Neuronal stem cell (in vitro differentiated cells): ENCODE data around the gene CTNND2.
"Not testable (repeated sequence)": the region's sequence is repeated elsewhere in the genome, so short reads cannot be mapped to it uniquely, and the experiment has no call there.

Source experiments
- DNase-seq: peaks from one replicate; pipeline ENCODE4 v3.0.0-alpha.2; 2013; ENCODE audit warnings: low spot score
- H2AFZ ChIP-seq: one replicate; pipeline ENCODE4 v1.6.1; 2013; ENCODE audit warnings: mild to moderate bottlenecking, low read length, inconsistent platforms
- H2AK5ac ChIP-seq: 2 replicates; pipeline ENCODE4 v1.6.1; 2013; ENCODE audit warnings: low read depth, mild to moderate bottlenecking, inconsistent platforms, low read length, moderate library complexity, mixed read lengths
- H2BK120ac ChIP-seq: 2 replicates; pipeline ENCODE4 v1.6.1; 2013; ENCODE audit warnings: low read depth, mild to moderate bottlenecking, inconsistent platforms, low read length, moderate library complexity, mixed read lengths
- H2BK12ac ChIP-seq: one replicate; pipeline ENCODE4 v1.6.1; 2013; ENCODE audit warnings: low read length, inconsistent platforms
- H2BK15ac ChIP-seq: 2 replicates; pipeline ENCODE4 v1.6.1; 2013; ENCODE audit warnings: mild to moderate bottlenecking, low read length, inconsistent platforms, mixed read lengths
- H2BK5ac ChIP-seq: one replicate; pipeline ENCODE4 v1.6.1; 2013; ENCODE audit warnings: inconsistent platforms, mild to moderate bottlenecking, low read length, moderate library complexity
- H3K14ac ChIP-seq: one replicate; pipeline ENCODE4 v1.6.1; 2013; ENCODE audit warnings: low read length, inconsistent platforms
- H3K18ac ChIP-seq: 2 replicates; pipeline ENCODE4 v1.6.1; 2013; ENCODE audit warnings: low read length, inconsistent platforms
- H3K23ac ChIP-seq: 2 replicates; pipeline ENCODE4 v1.6.1; 2013; ENCODE audit warnings: low read depth, mild to moderate bottlenecking, mixed read lengths, low read length, inconsistent platforms; ENCODE audit not compliant: poor library complexity
- H3K27ac ChIP-seq: replicated peaks from 3 replicates; pipeline ENCODE4 v1.5.1; 2013; ENCODE audit warnings: low read length, inconsistent platforms
- H3K27me3 ChIP-seq, 3 experiments: 2 replicates each; pipeline ENCODE4 v1.6.1; 2013; ENCODE audit warnings: low read length in 3 of 3, mild to moderate bottlenecking in 2 of 3, inconsistent platforms in 1 of 3, low read depth in 1 of 3, mixed read lengths in 1 of 3, moderate library complexity in 1 of 3; ENCODE audit not compliant: control insufficient read depth in 3 of 3, insufficient read depth in 3 of 3
- H3K36me3 ChIP-seq, 2 donors: replicated peaks in 1 of 2; 2 replicates each; pipeline ENCODE4 v1.6.1; 2013; ENCODE audit warnings: low read length in 2 of 2; ENCODE audit not compliant: control insufficient read depth in 2 of 2, insufficient read depth in 2 of 2
- H3K4ac ChIP-seq: 2 replicates; pipeline ENCODE4 v1.6.1; 2013; ENCODE audit warnings: inconsistent platforms, mild to moderate bottlenecking, low read length, moderate library complexity
- H3K4me1 ChIP-seq, 2 donors: 1 replicate in 1 of 2; 2 replicates in 1 of 2; pipeline ENCODE4 v1.6.1; 2013; ENCODE audit warnings: low read length in 2 of 2, low read depth in 1 of 2; ENCODE audit not compliant: control insufficient read depth in 2 of 2, insufficient read depth in 1 of 2
- H3K4me2 ChIP-seq: one replicate; pipeline ENCODE4 v1.6.1; 2013; ENCODE audit warnings: mild to moderate bottlenecking, low read length, inconsistent platforms; ENCODE audit not compliant: insufficient read depth, poor library complexity, severe bottlenecking
- H3K4me3 ChIP-seq, 2 donors: 2 replicates each; pipeline ENCODE4 v1.5.1; 2013; ENCODE audit warnings: low read length in 2 of 2, mild to moderate bottlenecking in 2 of 2, inconsistent platforms in 1 of 2, moderate library complexity in 1 of 2
- H3K79me1 ChIP-seq: one replicate; pipeline ENCODE4 v1.6.1; 2013; ENCODE audit warnings: low read depth, mild to moderate bottlenecking, inconsistent platforms, low read length, moderate library complexity
- H3K9ac ChIP-seq: one replicate; pipeline ENCODE4 v1.6.1; 2013; ENCODE audit warnings: mild to moderate bottlenecking, low read depth, low read length, inconsistent platforms; ENCODE audit not compliant: poor library complexity
- H3K9me3 ChIP-seq, 2 donors: replicated peaks in 1 of 2; 2 replicates each; pipeline versions ENCODE3 to v1.6.1; 2013; ENCODE audit warnings: low read length in 2 of 2, mild to moderate bottlenecking in 2 of 2, inconsistent platforms in 1 of 2, low read depth in 1 of 2, mixed read lengths in 1 of 2, moderate library complexity in 1 of 2; ENCODE audit not compliant: control insufficient read depth in 2 of 2, insufficient read depth in 1 of 2
- H4K8ac ChIP-seq: one replicate; pipeline ENCODE4 v1.6.1; 2013; ENCODE audit warnings: low read depth, mild to moderate bottlenecking, inconsistent platforms, low read length, moderate library complexity
- H4K91ac ChIP-seq: one replicate; pipeline ENCODE4 v1.6.1; 2013; ENCODE audit warnings: low read length, low read depth, mild to moderate bottlenecking, inconsistent platforms; ENCODE audit not compliant: poor library complexity
- WGBS, 2 donors: extraction: QIAGEN DNeasy Blood & Tissue Kit; methylation state at CpG; one replicate each; pipeline ENCODE4 v1.1.7; 2013; ENCODE audit warnings: missing lambda C conversion rate in 2 of 2, mixed read lengths in 1 of 2; ENCODE audit not compliant: insufficient read length in 2 of 2, insufficient replicate concordance in 1 of 2; ENCODE audit errors: extremely low coverage in 2 of 2; 5-methylcytosine and 5-hydroxymethylcytosine counted together

Gene CTNND2

DNA sequence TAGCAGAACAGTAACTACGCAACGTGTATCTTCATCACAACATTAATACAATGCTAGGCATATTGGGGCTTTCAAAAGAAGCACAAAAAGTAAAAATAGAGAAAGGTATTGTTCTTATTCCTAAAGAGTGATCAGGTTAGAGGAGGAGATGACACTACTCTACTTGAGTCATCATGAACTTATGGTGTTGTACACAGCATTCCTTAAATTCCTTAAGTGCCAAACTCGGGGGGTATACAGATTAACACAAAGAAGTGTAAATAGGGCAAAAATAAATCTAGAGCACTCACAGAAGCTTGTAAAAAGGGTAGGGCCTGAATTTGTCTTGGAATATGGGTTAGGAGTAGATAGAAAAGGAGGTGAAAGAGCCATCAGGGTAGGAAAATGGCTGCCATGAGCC lies 835.2 kb downstream of the CTNND2 start:
- H2BK120ac ChIP-seq = no peak overlapping the region
- no peak overlapping the region for H3K4me3 ChIP-seq
- H3K9ac ChIP-seq = no peak overlapping the region
- no peak overlapping the region for H2BK15ac ChIP-seq
- H2BK5ac ChIP-seq = no peak overlapping the region
- WGBS, 2 donors = no CpG with 5 or more reads among the region's 3 CpGs
- H3K4me2 ChIP-seq = no peak overlapping the region
- no peak overlapping the region for H3K27ac ChIP-seq
- peaks cover 0 to 27% of the 10 kb centered on the region in 2 donors for H3K9me3 ChIP-seq
- no peak for DNase-seq
- no peak overlapping the region for H2AFZ ChIP-seq
- H2AK5ac ChIP-seq = no peak overlapping the region
- H3K23ac ChIP-seq = no peak overlapping the region
- H4K8ac ChIP-seq = no peak overlapping the region
- no peak overlapping the region for H4K91ac ChIP-seq
- H3K14ac ChIP-seq = no peak overlapping the region
- no peak overlapping the region for H2BK12ac ChIP-seq
- peaks cover 0 to 4% of the 10 kb centered on the region in 2 donors for H3K36me3 ChIP-seq
- no peak overlapping the region for H3K4ac ChIP-seq
- no peaks in the 10 kb centered on the region for H3K27me3 ChIP-seq
- H3K79me1 ChIP-seq = no peaks in the 10 kb centered on the region
- H3K4me1 ChIP-seq = no peaks in the 10 kb centered on the region
- H3K18ac ChIP-seq = no peak overlapping the region

- not testable (repeated sequence) for H3K4me1 ChIP-seq, DNase-seq, H3K27ac ChIP-seq, H4K8ac ChIP-seq, H3K23ac ChIP-seq, H4K91ac ChIP-seq, H2BK120ac ChIP-seq, H3K4me3 ChIP-seq, H3K18ac ChIP-seq, H3K4me2 ChIP-seq, H3K36me3 ChIP-seq, H3K4ac ChIP-seq, H2BK5ac ChIP-seq, H2AK5ac ChIP-seq, H2BK12ac ChIP-seq, H2AFZ ChIP-seq, H3K79me1 ChIP-seq, H3K9ac ChIP-seq, H2BK15ac ChIP-seq, H3K14ac ChIP-seq, H3K27me3 ChIP-seq
- no CpG with 5 or more reads among the region's 1 CpG for WGBS, 2 donors
- H3K9me3 ChIP-seq = peaks cover 0 to 18% of the 10 kb centered on the region in 2 donors
These were observed 838.5 kb downstream of the CTNND2 start for GRCh38 chr5:11065723-11066122.

GRCh38 chr5:11064763-11065450 lies 839.3 kb downstream of the CTNND2 start:
- no peak overlapping the region for H3K4me3 ChIP-seq
- no peak overlapping the region for H2AFZ ChIP-seq
- H2BK120ac ChIP-seq = no peak overlapping the region
- H4K91ac ChIP-seq = no peak overlapping the region
- no peak overlapping the region for H3K4ac ChIP-seq
- H3K4me2 ChIP-seq = no peak overlapping the region
- H3K36me3 ChIP-seq = no peaks in the 10 kb centered on the region
- no peak overlapping the region for H3K14ac ChIP-seq
- H2BK5ac ChIP-seq = no peak overlapping the region
- no peak overlapping the region for H3K18ac ChIP-seq
- no peak overlapping the region for H3K23ac ChIP-seq
- H3K27ac ChIP-seq = no peak overlapping the region
- no peaks in the 10 kb centered on the region for H3K27me3 ChIP-seq
- H2BK15ac ChIP-seq = no peak overlapping the region
- DNase-seq = no peak
- H2BK12ac ChIP-seq = no peak overlapping the region
- H4K8ac ChIP-seq = no peak overlapping the region
- H3K9me3 ChIP-seq = peaks cover 0 to 11% of the 10 kb centered on the region in 2 donors
- H3K4me1 ChIP-seq = no peaks in the 10 kb centered on the region
- no peak overlapping the region for H3K9ac ChIP-seq
- no CpG with 5 or more reads among the region's 4 CpGs for WGBS, 2 donors
- H3K79me1 ChIP-seq = no peaks in the 10 kb centered on the region
- H2AK5ac ChIP-seq = no peak overlapping the region

DNA sequence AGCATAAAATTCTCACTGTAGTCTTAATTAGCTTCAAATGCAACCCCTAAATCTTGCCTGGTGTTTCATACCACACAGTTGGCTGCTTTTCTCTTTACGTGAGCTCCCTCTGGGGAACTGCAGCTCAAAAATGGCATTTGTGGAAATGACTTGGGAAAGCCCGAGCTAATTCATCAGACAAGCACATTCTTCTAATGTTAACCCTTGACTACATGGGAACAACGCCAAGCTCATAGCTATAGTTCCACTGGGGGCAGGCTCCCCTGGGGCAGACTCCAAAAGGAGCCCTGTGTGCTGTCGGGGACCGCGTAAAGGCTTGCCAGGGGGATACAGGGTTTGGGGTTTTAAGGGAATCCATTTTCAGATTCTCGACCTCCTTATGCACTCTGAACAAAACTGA lies 841.8 kb downstream of the CTNND2 start:
- WGBS, 2 donors = no CpG with 5 or more reads among the region's 7 CpGs
- Histone ChIP-seq H3K4me3 (no peak overlapping the region), H3K79me1 (no peaks in the 10 kb centered on the region), H4K8ac (no peak overlapping the region), H4K91ac (no peak overlapping the region), H3K27ac (no peak overlapping the region), H3K4me2 (no peak overlapping the region), H3K27me3 (no peaks in the 10 kb centered on the region), H2BK15ac (no peak overlapping the region), H3K23ac (no peak overlapping the region), H3K4me1 (no peaks in the 10 kb centered on the region), H3K18ac (no peak overlapping the region), H2AK5ac (no peak overlapping the region), H2BK120ac (no peak overlapping the region), H2BK5ac (no peak overlapping the region), H2BK12ac (no peak overlapping the region), H3K9ac (no peak overlapping the region), H3K4ac (no peak overlapping the region), H3K36me3 (peaks cover 0 to 4% of the 10 kb centered on the region in 2 donors), H3K14ac (no peak overlapping the region), H3K9me3 (peaks cover 2 to 8% of the 10 kb centered on the region in 2 donors), H2AFZ (no peak overlapping the region)
- DNase-seq = no peak
